SH-SY5Y (cell line): ENCODE measurements around the gene GPR137.

ENCODE experiments used
- GATA2 ChIP-seq: IDR thresholded peaks from 2 replicates; pipeline ENCODE4 v1.6.1; 2011; ENCODE audit warnings: mild to moderate bottlenecking, low read depth, low read length
- GATA3 ChIP-seq: IDR thresholded peaks from 2 replicates; pipeline ENCODE4 v1.6.1; 2011; ENCODE audit warnings: low read depth, mild to moderate bottlenecking, low read length, moderate library complexity

GRCh38 chr11:64276653-64277431 lies 8.8 kb upstream of the GPR137 start:
- TF ChIP-seq GATA3 (no peak), GATA2 (no peak)
